Measurements from ENCODE around the gene SHMT1.

The SHMT1 gene

DNA sequence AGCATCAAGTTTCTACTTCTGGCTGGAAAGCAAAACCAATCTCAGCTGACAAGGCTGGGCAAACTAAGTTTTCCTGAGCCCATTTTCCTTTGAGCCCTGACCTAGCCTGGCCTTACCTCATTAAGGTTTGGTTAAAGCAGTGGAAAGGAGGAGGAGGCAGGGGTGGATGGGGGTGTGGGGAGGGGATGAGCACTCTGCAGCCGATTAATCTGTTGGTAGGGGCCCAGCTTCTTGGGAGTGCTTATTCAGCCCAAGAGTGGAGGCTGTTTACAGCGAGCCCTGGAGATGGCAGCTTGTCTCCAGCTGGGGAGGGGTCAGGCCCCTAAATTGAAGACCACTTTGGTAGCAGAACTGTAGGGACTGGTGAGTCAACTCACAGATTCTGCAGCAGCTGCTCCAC is 36.3 kb downstream of the SHMT1 start:
- no peak overlapping the region for H3K4me3 ChIP-seq (ENCODE audit: low read depth, low read length)
- in situ Hi-C loops (cut with HindIII; ENCODE audit: low sequenced_read_pairs) = no loop called here
- no peak for DNase-seq (ENCODE audit: low read depth, low spot score)
- TF ChIP-seq, protein P1, sequence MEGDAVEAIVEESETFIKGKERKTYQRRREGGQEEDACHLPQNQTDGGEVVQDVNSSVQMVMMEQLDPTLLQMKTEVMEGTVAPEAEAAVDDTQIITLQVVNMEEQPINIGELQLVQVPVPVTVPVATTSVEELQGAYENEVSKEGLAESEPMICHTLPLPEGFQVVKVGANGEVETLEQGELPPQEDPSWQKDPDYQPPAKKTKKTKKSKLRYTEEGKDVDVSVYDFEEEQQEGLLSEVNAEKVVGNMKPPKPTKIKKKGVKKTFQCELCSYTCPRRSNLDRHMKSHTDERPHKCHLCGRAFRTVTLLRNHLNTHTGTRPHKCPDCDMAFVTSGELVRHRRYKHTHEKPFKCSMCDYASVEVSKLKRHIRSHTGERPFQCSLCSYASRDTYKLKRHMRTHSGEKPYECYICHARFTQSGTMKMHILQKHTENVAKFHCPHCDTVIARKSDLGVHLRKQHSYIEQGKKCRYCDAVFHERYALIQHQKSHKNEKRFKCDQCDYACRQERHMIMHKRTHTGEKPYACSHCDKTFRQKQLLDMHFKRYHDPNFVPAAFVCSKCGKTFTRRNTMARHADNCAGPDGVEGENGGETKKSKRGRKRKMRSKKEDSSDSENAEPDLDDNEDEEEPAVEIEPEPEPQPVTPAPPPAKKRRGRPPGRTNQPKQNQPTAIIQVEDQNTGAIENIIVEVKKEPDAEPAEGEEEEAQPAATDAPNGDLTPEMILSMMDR (IDR thresholded peaks at IDR 0.05; ENCODE audit: low read depth, low read length) = no peak

- in situ Hi-C loops (cut with HindIII; ENCODE audit: low sequenced_read_pairs) = no loop called here
- DNase-seq (ENCODE audit: low read depth, low spot score) = no peak
- H3K4me3 ChIP-seq (ENCODE audit: low read depth, low read length) = no peak overlapping the region
- TF ChIP-seq, protein P1 (IDR thresholded peaks at IDR 0.05; ENCODE audit: low read depth, low read length) = no peak
These were observed 36.8 kb downstream of the SHMT1 start for GRCh38 chr17:18326572-18326971.

- no peak overlapping the region for H3K4me3 ChIP-seq (ENCODE audit: low read depth, low read length)
- in situ Hi-C loops (cut with HindIII; ENCODE audit: low sequenced_read_pairs) = no loop called here
- DNase-seq (ENCODE audit: low read depth, low spot score) = no peak
- TF ChIP-seq, protein P1 (IDR thresholded peaks at IDR 0.05; ENCODE audit: low read depth, low read length) = no peak
These were observed 37.3 kb downstream of the SHMT1 start for GRCh38 chr17:18326039-18326438.

- in situ Hi-C loops (cut with HindIII; ENCODE audit: low sequenced_read_pairs) = no loop called here
- TF ChIP-seq, protein P1 (IDR thresholded peaks at IDR 0.05; ENCODE audit: low read depth, low read length) = no peak
- no peak for DNase-seq (ENCODE audit: low read depth, low spot score)
- no peak overlapping the region for H3K4me3 ChIP-seq (ENCODE audit: low read depth, low read length)
These were observed 39.0 kb downstream of the SHMT1 start for GRCh38 chr17:18324140-18325050.

GRCh38 chr17:18323507-18324139 is 39.7 kb downstream of the SHMT1 start:
- DNase-seq (ENCODE audit: low read depth, low spot score) = no peak
- TF ChIP-seq, protein P1 (IDR thresholded peaks at IDR 0.05; ENCODE audit: low read depth, low read length) = no peak
- H3K4me3 ChIP-seq (ENCODE audit: low read depth, low read length) = no peak overlapping the region
- in situ Hi-C loops (cut with HindIII; ENCODE audit: low sequenced_read_pairs) = no loop called here

- TF ChIP-seq, protein P1 (IDR thresholded peaks at IDR 0.05; ENCODE audit: low read depth, low read length) = peak; percentile 14
- in situ Hi-C loops (cut with HindIII; ENCODE audit: low sequenced_read_pairs) = no loop called here
- DNase-seq (ENCODE audit: low read depth, low spot score) = no peak
- H3K4me3 ChIP-seq (ENCODE audit: low read depth, low read length) = no peak overlapping the region
These were observed 40.3 kb downstream of the SHMT1 start for GRCh38 chr17:18323007-18323406.
